Activated CD4-positive, CD25-positive, alpha-beta regulatory T cell (primary cell): ENCODE data around the gene OR52E2.
"Not testable (repeated sequence)": the region's sequence is repeated elsewhere in the genome, so short reads cannot be mapped to it uniquely, and the experiment has no call there.

Experiments
- DNase-seq, 4 experiments: peaks; one replicate each; lab custom pipeline; 2025; lab: John Stamatoyannopoulos, UW

Gene OR52E2

DNA sequence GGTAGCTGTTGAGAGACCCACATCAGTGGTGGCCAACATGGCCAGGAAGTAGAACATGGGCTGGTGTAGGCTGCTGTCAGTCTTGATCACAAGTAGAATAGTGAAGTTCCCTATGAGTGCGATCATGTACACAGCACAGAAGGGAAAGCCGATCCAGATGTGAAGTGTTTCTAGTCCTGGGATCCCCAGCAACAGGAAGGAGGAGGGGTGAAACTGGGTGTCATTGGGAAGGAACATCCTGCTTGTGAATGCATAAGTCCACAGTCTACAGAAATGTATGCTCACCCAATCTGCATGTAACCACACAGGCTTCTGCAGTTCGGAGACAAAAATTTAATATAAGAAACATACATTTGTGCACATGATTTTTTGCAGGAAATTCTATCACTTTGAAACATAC lies at the start of gene OR52E2:
Gene OR52E2 (minus strand): TSS at position 237 of the 400 bp plus-strand sequence. CDS start 0 bp downstream, at position 237.
- DNase-seq, result no peak

DNA sequence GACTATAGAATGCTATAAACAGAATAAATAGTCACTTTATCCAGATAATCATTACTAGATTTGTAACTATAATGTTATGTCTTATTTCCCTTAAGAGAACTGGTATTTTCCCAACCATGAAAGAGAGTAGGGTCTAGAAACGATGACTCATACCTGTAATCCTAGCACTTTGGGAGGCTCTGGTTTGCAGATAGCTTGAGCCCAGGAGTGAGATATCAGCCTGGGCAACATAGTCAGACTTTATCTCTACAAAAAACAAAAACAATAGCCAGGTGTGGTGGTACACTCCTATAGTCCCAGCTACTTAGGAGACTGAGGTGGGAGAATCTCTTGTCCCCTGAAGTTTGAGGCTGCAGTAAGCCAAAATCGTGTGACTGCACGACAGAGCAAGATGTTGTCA lies 47.9 kb upstream of the OR52E2 start:
- DNase-seq, result no peak

DNA sequence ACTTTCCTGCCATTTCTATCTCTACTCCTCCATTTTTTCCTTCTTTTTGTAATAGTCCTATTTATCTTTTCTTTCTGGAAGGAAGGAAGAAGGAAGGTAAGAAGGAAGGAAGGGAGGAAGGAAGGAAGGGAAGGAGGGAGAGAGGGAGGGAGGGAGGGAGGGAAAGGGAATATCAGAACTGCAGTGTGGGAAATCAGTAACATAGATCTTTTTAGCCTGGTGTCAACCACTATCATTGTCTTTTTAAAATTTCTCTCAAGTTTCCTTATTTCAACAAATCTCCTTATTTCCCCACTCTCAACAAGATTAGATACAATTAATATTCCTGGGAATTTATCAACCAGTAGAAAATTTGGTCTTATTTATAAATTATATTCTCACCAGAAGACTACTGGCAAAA lies 43.6 kb upstream of the OR52E2 start:
- DNase-seq, result no peak

GRCh38 chr11:5102246-5102645 lies 42.8 kb upstream of the OR52E2 start:
- DNase-seq, result no peak

- DNase-seq, result no peak
Observed at GRCh38 chr11:5096011-5096410, 36.6 kb upstream of the OR52E2 start.

- no peak for DNase-seq
Observed at GRCh38 chr11:5092821-5093585, 33.6 kb upstream of the OR52E2 start.

- DNase-seq, result no peak
Observed at GRCh38 chr11:5090668-5091067, 31.2 kb upstream of the OR52E2 start.

DNA sequence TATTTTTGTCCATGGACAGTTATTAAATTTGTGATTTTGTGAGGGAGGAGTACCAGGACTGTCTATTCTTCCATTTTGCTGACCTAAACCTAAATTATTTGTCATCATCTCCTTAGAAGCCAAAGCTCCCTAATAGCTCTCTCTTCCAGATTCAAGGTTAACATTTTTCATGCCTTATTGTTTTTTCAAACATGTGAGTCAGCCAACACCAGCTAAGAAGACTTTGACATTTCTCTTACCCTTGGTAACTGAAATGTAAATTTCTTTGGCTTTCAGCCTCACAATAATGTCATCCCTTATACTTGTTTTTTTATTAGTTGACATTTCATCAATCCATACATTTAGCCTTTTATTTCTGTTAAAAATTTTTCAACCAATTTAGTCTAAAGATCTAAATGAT lies 29.1 kb upstream of the OR52E2 start:
- DNase-seq, result no peak

DNA sequence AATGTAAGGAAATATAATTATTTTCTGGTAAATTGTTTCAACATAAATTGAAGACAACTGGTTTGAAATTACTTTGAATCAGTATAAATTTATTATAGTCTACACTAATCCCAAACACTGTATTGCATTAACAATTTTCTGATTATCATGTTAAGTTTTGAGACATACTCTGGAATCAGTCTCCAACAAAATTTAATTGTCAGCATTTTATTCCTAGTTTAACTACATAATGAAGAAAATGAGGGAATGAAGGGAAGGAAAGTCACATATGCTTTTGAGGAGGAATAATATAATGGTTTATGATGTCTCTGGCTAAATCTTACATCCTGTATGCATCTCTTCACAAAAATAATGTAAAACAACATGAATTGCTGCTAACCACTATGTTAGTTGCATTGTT lies 24.2 kb upstream of the OR52E2 start:
- no peak for DNase-seq

DNA sequence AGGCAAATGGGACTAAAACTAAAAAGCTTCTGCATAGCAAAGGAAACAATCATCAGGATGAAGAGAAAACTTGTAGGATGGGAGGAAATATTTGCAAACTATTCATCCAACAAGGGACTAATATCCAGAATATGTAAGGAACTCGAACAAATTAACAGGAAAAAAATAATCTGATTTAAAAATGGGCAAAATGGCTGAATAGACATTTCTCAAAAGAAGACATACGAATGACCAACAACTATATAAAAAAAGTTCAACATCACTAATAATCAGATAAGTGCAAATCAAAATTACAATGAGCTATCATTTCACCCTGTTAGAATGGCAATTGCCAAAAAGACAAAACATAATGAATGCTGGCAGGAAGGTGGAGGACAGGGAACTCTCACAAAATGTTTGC lies 22.0 kb upstream of the OR52E2 start:
- DNase-seq, result no peak

DNA sequence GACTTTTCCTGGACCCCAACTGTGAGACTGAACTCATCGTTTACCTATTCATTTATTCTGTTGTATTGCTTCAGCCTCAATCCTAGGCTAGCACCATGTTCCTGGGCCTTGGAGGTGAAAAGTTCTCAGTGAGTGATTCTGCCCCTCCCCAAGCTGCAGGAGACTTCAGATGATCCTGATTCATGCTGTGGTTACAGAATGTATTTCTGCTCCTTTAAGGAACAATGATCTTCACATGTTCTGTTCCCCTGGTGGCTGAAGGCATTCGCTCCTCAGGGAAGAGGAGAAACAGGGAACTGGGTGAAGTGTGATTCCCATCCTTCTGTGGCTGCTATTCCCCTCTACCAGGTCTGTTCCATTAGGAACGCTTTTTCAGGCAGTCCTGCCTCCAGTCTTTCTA lies 12.4 kb upstream of the OR52E2 start:
- DNase-seq, result no peak

DNA sequence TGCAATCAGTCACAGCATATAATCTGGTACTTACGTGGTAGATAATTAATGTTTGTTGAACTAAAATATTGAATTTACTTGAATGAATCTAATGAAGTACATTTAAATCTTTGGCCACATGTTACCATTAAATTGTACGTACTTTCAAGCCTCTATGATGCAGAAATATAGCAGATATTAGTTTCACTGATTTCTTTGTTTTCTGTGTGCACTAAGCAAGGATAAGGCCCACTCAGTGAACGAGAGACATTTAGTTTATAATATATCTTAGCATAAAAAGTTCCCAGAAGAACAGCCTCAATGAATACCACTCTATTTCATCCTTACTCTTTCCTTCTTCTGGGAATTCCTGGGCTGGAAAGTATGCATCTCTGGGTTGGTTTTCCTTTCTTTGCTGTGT lies 9.8 kb upstream of the OR52E2 start, which contains the start of gene OR52E1:
Gene OR52E1 (plus strand): TSS at position 301 of the 400 bp plus-strand sequence.
- DNase-seq, result no peak

GRCh38 chr11:5065027-5065426 lies 5.6 kb upstream of the OR52E2 start:
- no peak for DNase-seq

- DNase-seq, result not testable (repeated sequence)
Observed at GRCh38 chr11:5058679-5059078, 748 bp downstream of the OR52E2 start.

GRCh38 chr11:5046754-5047330 lies 12.6 kb downstream of the OR52E2 start:
- DNase-seq, result no peak

DNA sequence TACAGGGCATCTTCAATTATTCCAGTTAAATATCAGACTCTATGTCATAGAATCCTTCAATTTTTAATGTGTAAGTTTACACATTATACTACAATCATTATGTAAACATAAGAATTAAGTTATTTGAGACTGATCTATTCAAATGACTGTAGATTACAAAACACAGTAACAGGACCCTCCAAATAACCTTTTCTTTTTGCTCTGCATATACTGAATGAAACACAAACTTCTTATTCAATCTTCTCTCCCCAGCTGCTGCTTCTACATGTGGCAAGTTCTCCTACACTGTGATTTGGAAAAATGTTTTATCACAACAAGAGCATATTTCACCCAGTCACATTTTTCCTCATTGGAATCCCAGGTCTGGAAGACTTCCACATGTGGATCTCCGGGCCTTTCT lies 13.2 kb downstream of the OR52E2 start, which contains the start of gene OR52J3:
Gene OR52J3 (plus strand): TSS at position 301 of the 400 bp plus-strand sequence. CDS start 0 bp downstream, at position 301.
- DNase-seq, result no peak

DNA sequence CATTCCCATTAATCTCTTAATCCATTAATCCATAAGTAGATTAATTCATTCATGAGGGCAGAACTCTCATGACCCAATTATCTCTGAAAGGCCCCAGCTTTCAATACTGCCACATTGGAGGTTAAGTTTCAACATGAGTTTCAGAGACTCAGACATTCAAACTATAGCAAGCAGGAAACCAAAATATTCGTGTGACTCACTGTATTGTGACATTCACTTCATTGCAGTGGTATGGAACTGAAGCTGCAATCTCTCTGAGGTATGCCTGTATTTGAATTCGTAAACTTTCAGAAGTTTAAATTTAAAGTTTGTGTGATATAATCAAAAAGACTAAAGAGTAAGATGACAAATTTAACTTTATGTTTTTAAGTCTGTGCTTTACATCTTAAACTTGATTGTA lies 16.0 kb downstream of the OR52E2 start:
- no peak for DNase-seq

- DNase-seq, result no peak
Observed at GRCh38 chr11:5042091-5042490, 17.3 kb downstream of the OR52E2 start.

GRCh38 chr11:5040876-5041275 lies 18.6 kb downstream of the OR52E2 start:
- DNase-seq, result no peak

DNA sequence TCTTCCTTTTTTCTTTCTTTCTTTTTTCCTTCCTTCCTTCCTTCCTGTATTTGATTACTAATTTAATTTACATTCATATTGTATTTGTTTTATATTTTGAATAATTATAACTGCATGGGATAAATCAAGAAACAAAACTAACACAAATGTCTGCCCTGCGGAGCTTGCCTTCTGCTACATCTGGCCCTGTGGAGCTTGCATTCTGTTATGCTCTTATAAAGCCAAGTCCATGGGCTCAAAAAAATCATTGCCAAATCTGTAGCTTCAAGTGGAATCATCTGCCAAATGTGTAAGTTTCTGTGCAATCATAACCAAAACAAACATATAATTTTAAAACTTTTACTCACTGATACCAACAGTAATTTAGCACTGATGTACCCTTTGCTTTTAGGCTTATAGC lies 21.1 kb downstream of the OR52E2 start:
- no peak for DNase-seq

- no peak for DNase-seq
Observed at GRCh38 chr11:5037926-5038325, 21.5 kb downstream of the OR52E2 start.

GRCh38 chr11:5036669-5037068 lies 22.8 kb downstream of the OR52E2 start:
- no peak for DNase-seq

DNA sequence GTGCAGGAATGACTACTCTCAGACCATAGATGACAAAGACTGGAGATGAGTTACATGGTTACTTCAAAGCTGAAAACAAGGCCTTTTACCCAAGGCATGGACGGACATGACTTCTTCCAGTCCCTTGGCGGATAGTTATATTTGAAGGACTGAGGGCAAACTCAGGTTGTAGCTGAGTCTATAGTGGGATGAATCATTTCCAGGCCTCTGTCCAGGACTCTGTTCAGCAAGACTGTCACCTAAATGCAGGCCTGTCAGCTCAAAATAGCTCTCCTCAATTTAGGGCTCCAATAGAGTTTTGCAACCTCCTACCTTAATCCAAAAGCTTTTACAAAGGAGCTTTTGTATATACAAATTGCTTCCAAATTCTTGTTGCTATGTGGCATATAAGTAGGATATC lies 37.4 kb downstream of the OR52E2 start:
- DNase-seq, result no peak

GRCh38 chr11:5013012-5013411 lies 46.4 kb downstream of the OR52E2 start:
- no peak for DNase-seq
